ENCODE measurements around the gene GABRR1.
A peak's percentile ranks its signal among the peaks of the same experiment; 100 is the strongest.
"Not testable (repeated sequence)": the region's sequence is repeated elsewhere in the genome, so short reads cannot be mapped to it uniquely, and the experiment has no call there.

Gene GABRR1

DNA sequence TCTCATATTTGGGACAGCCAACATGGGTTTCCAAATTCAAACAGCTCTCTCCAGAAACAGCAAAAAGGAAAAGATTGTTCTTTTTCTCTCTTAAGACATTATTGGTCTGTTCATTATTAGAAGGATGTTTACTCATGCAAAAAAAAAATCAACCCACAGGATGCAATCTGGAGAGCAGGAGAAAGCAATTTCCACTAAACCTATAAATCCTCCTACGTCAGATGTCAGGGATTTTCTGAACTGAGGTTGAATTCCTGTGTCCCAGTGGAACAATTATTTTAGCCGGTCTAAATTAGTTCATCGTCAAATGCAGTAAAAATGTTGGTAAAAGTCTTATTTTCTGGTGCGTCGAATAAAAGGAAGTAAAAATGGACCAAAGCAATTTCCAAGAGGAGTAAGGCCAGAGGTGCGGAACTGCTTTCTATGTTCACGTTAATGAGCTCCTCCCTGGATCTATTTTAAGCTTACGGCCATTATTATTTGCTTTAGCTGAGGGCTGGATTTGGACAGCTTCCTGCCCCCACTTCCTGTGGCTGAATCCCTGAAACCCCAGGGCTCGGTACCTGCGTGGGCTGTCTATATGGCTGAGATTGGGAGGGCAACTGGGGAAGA lies at the start of gene GABRR1:
Gene GABRR1, minus strand, starts transcription at position 60 of the 612 bp plus-strand sequence. Its CDS starts 36 bp downstream, at position 24.
- DNase-seq (ENCODE audit: low spot score), result no peak

DNA sequence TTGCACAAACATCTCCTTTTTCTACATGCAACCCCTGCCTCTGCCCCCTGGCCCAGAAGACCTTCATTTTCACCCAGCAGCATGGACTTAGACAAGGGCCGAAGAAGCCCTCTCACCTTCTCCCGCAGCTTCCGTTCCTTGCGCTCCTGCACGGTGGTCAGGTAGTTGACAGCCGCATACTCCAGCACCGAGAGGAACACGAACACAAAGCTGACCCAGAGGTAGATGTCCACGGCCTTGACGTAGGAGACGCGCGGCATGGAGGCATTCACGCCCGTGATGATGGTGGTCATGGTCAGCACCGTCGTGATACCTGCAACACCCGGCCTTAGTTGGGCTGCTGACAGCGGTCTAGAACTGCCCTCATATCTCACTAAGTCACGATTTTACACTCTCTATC lies 47.1 kb upstream of the GABRR1 start:
- no peak for DNase-seq (ENCODE audit: low spot score)

DNA sequence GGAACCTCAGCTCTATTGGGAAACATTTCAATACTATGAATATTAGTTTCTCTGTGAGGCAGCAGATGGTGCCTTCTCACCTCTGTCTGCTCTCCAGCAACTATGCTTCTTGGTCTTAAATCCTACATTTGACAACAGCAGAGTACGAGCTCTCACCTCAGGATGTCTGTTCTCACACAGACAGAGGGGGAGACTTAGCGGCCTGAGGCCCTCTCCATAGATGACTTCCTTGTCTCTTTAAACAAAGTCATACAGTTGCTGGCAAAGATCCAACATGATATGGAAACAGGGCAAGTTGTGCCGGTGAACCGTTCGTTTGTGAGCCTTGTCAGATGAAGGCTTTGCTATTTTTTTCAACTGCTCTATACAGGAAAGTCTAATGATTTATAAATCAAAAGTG lies 43.7 kb upstream of the GABRR1 start:
- DNase-seq (ENCODE audit: low spot score), result peak; percentile 24

DNA sequence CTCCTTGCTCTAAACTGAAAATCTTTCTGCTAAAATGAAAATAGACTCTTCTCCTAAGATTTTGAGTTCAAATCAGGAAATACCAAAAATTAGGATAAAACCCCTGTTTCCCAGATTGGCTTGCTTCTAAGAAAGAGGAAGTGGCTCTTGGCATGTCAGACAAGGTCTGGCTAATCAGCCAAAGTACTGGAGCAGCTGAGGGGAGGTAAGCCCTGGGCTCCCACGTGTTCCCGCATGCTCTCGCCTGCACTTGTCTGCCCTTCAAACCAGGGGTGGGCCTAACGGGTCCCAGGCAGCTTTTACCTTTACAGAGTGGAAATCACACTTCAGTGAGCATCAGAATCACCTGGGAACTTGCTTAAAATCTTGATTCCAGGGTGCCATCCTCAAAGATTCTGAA lies 43.2 kb upstream of the GABRR1 start:
- DNase-seq (ENCODE audit: low spot score), result no peak

DNA sequence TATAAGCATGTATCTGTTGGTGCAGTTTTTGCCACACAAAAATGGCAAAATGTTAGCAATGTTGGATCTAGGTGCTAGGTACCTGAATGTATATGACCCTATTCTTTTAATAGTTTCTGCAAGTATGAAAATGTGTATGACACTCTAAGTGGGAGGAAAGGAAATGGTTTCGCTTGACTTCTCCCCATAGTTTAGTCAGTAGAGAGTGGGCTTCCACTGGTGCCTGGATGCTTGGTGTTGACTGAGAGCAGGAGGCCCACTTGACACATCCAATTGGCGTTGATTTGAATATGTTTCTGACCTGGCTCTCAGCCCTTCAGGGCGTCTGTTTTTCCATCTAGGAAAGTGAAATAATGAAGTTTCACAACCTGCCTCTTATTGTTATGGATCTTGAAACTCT lies 41.8 kb upstream of the GABRR1 start:
- DNase-seq (ENCODE audit: low spot score), result no peak

DNA sequence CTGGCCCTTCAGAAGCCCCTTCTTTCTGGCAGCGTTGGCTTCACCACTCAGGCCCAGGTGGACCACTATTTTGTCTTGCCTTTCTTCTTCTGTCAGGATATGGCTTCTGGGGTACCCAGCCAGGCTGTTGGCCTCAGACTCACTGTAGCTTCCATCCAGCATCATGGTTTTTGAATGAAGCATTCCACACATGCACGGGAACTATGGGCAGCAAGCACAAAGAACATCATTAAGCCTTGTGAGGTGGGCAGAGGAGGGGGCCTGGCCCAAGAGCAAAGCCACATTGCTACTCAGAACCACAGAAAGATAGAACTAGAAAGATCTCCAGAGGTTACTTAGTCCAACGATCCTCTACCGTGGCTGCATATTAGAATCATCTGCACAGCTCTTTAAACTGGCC lies 40.6 kb upstream of the GABRR1 start:
- DNase-seq (ENCODE audit: low spot score), result no peak

DNA sequence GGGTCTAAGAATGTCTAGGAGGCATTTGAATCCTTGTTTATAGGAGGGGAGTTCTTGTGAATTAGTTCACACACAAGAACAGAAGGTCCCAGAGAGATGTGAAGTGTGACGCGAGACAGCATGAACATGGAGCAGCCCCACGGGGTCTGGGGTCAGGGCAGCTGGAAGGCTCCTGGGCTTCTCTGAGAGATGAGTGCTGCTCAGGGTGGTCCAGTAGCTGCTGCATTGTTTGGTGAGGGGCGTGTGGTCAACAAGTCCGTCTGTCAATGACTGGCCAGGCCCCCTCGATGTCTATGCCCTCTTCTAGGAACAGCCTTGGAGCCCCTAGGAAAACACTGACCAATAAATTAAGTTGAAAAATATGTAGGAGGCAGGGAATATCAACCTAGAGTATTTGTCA lies 40.2 kb upstream of the GABRR1 start:
- no peak for DNase-seq (ENCODE audit: low spot score)

DNA sequence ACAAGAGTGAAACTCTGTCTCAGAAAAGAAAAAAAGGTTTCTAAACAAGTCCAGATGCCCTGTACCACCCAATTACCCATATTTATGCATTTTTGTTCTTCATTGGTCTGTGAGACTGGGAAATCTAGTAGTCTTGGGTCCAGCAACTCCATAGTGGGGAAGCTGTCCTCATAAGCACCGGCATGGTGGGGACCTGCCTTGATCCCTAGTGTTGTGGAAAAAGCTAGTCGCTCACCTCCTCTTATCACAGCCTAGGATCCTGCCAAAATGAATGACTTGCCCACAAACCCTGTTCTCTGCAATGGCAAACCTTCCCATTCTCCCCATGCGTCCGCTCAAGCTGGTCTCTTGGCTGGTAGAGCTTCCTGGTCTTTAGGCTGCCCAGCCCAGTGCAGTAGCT lies 38.3 kb upstream of the GABRR1 start:
- no peak for DNase-seq (ENCODE audit: low spot score)

DNA sequence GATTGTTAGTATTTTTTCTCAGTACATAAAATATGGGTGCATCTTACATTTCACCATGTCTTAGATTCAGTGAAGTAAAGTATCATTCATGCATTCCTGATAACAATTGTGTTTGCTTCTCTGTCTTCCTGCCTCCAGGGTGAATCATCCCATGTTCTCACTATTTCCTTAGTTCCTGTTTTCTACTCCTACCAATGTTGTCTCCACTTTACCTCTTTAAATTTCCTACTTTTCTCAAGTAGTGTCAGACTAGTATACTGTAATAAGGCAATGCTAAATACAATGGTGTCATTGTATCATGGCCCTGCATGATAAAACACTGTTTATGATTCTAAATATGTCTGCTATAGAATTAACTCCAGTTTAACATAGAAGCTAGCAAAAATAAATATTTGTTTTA lies 37.4 kb upstream of the GABRR1 start:
- no peak for DNase-seq (ENCODE audit: low spot score)

DNA sequence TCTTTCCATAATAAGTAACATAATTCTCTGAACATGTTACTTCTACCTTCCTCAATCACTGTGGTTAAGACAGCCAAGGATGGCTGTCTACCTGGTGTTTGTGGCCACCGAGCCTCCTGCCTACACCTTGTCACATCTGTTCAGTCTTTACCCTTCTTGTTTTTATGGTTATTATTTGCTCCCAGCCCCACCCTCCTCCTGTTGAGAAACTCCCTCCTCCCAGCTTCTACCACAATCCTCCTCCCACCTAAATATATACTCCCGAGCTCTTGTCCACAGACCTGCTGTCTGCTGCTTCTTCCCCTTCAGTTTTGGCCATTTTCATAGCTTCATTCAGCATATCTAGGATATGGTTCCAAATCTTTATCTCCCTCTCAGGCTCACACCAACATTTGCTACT lies 35.7 kb upstream of the GABRR1 start:
- DNase-seq (ENCODE audit: low spot score), result no peak

DNA sequence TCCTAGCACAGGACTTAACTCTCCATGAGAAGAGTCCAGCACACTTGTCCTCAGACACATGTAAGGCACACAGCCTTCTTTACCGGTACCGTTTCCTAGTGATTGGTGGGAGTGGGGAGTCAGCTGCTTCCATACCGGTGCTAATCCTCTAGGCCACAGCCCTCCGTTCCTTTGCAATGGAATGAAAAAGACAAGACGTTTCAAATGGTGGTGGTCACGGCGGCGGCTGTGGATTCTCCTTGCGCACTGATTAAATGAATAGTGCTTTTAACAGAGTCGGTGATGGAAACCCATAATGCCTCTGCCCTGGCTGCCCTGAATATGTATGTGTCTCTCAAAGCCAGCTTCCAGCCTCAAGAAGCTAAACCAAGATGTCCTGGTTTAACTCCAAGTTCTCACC lies 34.8 kb upstream of the GABRR1 start:
- DNase-seq (ENCODE audit: low spot score), result no peak

DNA sequence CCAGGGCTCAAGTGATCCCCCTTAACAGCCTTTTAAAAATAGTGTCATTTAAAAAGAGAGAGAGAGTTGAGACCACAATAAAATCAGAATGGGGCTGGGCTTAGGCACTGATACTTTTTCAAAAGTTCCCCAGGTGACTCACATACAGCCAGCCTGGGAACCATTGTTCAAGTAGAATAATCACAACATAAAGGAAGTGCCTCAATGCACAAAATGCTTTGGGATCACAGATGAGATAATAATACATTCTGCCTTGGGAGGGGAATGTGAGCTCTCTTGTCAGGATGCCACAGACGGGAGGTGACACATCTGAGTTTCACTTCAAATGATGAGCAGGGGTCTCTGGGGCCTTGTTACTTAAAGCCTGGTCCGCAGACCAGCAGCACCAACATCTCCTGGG lies 34.0 kb upstream of the GABRR1 start:
- DNase-seq (ENCODE audit: low spot score), result no peak

DNA sequence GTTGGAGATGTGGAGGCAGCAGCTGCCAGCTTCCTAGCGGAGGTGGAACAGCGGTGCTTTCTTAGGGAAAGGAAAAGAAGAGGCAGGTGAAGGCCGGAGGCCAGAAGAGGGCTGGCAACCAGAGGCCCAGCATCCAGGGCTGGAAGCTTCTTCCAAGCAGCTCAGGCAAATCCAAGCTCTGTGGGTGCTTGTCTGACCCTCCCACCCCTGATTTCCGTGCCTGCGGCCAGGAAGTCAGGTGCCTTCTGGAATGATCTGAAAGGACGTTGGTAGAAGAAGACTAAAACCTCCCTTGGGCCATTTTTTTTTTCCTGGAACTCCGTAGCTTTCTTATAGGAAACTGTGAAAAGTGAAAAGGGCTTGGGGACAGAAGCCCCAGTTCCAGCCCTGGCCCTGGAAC lies 33.1 kb upstream of the GABRR1 start:
- DNase-seq (ENCODE audit: low spot score), result no peak

DNA sequence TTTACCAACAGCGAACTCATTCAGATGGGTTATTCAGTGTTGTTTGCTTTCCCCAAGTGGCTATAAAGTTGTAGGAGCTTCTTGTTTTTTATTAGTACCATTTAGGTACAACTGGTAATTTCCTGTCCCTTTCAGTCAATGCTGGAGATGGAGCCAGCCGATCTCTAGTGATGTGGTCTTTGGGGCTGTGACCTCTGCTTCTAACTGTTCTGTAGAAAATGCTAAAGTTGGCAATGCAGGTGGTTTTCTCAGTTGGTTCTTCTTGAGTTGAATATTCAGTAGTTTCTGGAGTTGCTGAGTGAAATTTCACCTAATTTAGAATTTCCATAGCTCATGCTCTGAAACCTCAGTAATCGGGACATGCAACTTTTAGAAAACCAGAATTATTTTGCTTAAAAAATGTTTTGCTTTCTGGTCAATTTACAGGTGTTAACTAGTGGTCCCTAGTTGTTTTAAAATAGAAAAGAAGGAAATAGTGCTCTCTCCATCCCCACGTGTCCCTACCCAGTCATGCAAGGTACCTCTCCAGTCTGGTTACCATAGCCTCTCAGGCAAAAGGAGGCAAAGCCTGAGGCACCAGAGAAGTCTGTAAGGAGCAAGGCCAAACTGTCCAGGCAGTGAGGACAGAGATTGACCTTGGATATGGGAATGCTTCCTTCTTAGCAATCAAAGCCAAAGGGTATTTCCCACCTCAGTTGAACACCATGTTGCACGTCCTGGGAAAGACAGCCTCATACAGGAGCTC lies 27.3 kb upstream of the GABRR1 start:
- DNase-seq (ENCODE audit: low spot score), result no peak

DNA sequence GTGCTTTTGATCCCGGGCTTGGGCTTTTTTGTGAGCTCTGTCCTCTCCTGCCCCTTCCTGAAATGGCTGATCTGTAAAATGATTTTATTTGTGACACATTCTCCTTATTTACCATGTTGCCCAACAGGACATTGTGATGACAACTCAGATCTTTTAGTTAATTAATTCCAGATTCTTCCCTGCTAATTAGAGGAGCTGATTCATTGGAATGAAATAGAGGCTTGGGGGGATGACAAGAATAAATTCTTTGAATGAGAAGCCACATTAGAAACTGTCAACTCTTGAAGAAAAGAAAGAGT lies 26.1 kb upstream of the GABRR1 start:
- no peak for DNase-seq (ENCODE audit: low spot score)

DNA sequence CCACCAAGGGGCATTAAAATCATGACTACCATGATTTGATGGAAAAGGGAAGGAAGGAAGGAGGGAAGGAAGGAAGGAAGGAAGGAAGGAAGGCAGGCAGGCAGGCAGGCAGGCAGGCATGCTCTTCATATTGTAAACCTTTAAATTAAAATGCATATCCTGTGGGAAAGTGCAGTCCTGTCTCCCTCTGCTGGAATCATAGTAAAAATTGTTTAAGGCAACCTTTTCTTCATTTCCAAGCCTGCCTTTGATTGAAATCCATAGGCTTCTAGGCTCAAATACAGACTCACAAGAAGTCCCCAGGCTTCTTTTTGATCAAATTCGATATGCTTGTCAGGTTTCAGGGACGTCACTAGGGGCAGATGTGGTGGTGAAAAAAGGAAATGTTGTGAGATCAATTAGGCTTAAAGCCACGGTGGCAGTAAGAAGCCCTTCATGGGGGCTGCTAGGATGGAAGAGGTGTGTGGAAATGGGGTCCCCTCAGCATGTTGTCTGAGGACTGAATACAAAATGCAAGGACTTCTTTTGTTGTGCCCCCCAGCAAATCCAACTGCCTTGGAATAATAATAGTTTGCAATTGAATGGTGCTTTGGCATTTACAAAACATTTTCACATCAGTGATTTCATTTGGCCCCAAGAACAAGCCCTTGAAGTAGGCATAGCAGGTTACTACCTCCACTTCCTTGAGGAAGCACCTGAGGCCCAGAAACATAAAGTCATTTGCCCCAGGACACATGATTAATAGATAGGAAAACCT lies 25.6 kb upstream of the GABRR1 start:
- DNase-seq (ENCODE audit: low spot score), result peak; percentile 52

DNA sequence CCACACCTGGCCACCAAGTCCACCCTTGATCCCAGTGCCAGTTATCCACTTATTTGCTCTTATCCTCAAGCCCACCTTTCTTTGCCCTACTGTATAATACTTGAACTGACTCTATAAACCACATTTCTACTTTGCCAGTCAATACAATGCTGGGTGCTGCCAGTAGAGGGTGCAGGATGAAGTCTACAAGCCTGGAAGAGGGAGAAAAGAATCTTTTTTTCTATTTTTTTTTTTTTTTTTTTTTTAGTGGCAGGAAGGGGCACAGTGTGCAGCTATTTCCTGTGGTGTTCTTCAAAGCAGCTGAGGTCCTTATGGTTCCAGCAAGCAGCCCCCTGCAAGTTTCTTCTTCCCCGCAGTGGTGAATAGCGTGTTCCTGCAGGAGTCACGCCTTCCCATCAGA lies 22.2 kb upstream of the GABRR1 start:
- DNase-seq (ENCODE audit: low spot score), result no peak

DNA sequence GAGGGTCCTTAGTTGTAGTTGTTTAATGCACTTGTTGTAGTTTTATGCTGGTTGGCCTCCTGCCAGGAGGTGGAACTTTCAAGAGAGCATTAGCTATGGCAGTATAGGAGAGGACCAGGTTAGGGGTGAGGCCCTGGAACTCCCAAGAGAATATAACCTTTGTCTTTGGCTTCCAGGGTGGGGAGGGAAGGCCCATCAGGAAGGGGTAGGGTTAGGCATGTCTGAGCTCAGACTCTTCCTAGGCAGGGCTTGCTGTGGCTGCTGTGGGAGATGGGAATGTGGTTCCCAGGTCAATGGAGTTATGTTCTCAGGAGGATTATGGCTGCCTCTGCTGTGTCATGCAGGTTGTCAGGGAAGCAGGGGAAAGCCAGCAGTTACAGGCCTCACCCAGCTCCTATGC lies 20.0 kb upstream of the GABRR1 start:
- peak; percentile 28 for DNase-seq (ENCODE audit: low spot score)

DNA sequence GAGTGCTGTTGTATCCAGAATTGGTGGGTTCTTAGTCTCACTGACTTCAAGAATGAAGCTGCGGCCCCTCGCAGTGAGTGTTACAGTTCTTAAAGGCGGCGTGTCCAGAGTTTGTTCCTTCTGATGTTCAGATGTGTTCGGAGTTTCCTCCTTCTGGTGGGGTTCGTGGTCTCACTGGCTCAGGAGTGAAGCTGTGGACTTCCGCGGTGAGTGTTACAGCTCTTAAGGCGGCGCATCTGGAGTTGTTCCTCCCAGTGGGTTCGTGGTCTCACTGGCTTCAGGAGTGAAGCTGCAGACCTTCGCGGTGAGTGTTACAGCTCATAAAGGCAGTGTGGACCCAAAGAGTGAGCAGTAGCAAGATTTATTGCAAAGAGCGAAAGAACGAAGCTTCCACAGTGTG lies 16.4 kb upstream of the GABRR1 start:
- not testable (repeated sequence) for DNase-seq (ENCODE audit: low spot score)

DNA sequence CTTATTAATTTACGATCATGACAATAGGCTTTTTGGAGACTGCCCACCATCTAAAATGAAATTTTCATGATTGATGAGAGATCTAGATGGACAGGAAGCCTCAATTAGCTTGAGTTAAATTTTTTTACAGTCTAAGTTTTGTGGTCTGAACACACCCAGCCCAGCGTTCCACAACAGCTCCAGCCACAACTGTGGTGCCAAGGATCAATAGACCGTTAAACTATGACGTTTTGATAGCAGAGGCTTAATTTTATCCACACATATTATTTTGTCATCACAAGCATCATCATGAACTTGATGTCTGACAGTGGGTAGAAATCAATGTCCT lies 5.5 kb upstream of the GABRR1 start:
- no peak for DNase-seq (ENCODE audit: low spot score)

DNA sequence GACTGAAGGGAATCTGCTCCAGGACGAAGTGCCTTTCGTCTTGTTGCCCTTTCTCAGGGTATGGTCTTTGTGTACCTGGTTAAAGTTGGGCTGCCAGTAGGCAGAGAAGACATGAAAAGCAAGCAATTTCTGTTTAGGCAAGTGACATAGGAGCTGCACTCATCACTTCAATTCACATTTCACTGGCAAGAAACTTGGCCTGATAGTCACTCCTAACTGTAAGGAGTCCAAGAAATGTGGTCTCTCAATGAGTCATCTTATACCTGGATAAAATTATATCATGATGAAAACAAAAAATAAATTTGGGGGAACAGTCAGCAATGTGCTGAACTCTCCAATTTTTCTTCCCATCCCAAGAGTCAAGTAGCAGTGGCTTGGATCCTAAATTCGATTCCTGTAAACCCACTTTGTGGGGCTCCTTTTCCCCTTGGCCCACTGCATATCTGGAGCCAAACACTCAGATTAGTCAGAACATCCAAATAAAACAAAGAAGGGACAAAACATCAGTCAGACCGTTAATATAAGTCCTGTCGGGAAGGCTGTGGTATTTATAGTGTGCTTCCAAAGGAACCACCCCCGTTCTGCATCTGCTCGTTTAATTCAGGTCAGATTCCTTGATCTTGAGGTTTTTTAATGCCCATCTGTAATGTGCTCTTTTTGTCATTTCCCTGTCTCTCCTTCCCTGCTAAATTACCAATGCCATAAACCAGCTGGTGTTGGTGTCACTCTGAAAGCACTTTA lies 5.0 kb upstream of the GABRR1 start:
- DNase-seq (ENCODE audit: low spot score), result no peak

DNA sequence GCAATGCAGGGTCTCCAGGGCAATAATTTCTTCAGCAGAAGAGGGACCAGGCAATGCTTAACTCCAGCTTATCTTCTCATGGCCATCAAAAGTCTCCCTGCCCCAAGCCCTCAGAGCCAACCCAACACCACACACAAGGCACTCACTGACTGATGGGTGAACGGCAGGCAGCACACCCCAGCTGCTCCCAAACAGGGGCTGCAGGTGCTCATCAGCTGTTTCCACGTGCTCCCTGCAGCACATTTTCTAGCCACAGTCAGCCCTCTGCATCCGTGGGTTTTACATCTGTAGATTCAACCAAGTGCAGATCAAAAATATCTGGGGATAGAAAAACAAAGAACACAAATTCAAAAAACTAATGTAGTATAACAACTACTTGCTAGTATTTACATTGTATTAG lies 4.0 kb upstream of the GABRR1 start:
- no peak for DNase-seq (ENCODE audit: low spot score)

DNA sequence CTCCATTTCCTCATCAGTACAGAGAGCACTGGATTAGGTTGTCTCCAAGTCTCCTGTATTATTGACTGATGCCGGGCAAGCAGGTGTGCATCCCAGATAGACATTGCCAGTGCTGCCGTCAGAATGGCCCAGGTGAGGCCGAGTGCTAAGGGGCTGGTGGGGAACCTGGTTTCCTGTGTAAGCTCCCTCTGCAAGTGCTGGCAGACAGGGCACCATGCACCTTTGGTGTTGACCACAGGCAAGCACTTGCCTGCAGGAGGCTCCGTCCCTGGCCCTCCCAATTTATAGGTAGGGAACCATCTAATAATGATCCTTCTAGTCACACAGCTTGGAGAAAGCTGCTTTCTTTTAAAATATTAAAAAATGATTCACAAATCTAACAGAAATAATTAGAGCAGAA lies 747 bp downstream of the GABRR1 start:
- no peak for DNase-seq (ENCODE audit: low spot score)

Data from LoVo (cell line).